ENCODE data around the gene PDZRN3. TPM values are rescaled to one million over a fixed set of nuclear protein-coding genes. Genes with fewer than 3 reads are reported as not detected.
"Not testable (repeated sequence)": the region's sequence is repeated elsewhere in the genome, so short reads cannot be mapped to it uniquely, and the experiment has no call there.

PDZRN3 gene
- total RNA-seq, 1 donor from 2014 or later = 3.4 TPM

DNA sequence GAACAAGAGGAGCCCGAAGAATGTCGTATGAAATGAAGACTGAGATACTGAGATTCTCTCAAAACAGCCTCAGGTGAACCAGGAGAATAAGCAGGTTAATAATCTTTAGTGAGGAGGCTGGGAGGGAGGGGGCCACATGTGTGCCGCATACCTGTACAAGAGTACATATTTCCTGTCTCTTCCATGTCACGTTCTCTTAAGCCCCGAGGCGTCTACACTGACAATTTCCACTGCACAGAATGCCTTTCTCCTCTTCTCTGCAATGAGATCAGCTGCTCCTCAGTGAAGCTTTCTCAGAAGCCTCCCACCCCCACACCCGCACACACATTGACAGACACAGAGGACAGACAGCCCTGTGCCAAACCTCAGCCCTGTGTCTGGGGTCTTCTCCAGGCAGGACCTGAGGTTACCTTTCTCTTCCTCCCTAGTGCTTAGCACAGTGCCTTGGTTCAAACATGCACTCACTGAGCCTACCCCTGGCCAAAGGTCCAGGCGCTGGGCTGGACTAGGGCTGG lies 55.4 kb downstream of the PDZRN3 start:
- Histone ChIP-seq H3K79me2 (ENCODE audit: low read depth) (no peaks in the 10 kb centered on the region), H3K4me3 (no peak overlapping the region)
- peaks cover 6% of the 10 kb centered on the region for H3K4me1 Mint-ChIP-seq

DNA sequence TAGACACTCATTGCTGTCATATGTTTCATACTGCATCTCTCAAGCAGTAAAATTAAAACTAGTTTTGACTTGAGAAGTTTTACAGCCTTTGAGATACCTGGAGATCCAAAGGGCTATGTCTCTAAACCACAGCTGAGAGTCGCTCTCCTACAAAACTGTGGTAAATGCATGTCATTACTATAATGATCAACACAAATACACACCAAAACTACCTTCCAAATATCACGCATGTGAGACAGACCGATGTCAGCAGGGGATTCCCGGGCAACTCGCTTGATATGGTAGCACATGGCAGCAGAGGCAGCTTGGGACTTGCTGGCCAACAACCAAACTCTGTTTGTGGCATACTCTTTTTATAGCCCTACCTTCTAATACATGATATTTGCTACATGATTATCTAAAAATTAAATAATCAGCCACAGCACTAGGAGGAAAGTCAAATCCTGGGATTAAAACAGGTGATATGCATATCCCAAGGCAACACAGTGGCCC lies 56.3 kb downstream of the PDZRN3 start:
- Histone ChIP-seq H3K36me3 (no peaks in the 10 kb centered on the region), H4K20me1 (ENCODE audit: low read depth) (no peaks in the 10 kb centered on the region), H3F3A (ENCODE audit: low read depth) (no peaks in the 10 kb centered on the region), H3K4me2 (no peak overlapping the region), H3K27me3 (no peaks in the 10 kb centered on the region), H3K4me3 (no peak overlapping the region), H3K27ac (no peak overlapping the region), H3K9me3 (ENCODE audit: low read depth) (no peaks in the 10 kb centered on the region), H3K9ac (no peak overlapping the region), H3K4me1 (peaks cover 7% of the 10 kb centered on the region), H3K79me2 (ENCODE audit: low read depth) (no peaks in the 10 kb centered on the region), H2AFZ (replicated peaks) (no peak overlapping the region)
- peaks cover 6% of the 10 kb centered on the region for H3K4me1 Mint-ChIP-seq
- no peak for DNase-seq (ENCODE audit: low spot score)
- no peak overlapping the region for H3K27ac Mint-ChIP-seq
- H3K36me3 Mint-ChIP-seq = no peaks in the 10 kb centered on the region
- H3K9me3 Mint-ChIP-seq = no peaks in the 10 kb centered on the region
- H3K4me3 Mint-ChIP-seq = no peak overlapping the region
- H3K27me3 Mint-ChIP-seq (ENCODE audit: insufficient read depth, low read depth) = no peaks in the 10 kb centered on the region
- TF ChIP-seq EZH2phosphoT487 (IDR thresholded peaks at IDR 0.05) = no peak
- TF ChIP-seq EZH2 (IDR thresholded peaks at IDR 0.05) = no peak
- TF ChIP-seq, protein P1, sequence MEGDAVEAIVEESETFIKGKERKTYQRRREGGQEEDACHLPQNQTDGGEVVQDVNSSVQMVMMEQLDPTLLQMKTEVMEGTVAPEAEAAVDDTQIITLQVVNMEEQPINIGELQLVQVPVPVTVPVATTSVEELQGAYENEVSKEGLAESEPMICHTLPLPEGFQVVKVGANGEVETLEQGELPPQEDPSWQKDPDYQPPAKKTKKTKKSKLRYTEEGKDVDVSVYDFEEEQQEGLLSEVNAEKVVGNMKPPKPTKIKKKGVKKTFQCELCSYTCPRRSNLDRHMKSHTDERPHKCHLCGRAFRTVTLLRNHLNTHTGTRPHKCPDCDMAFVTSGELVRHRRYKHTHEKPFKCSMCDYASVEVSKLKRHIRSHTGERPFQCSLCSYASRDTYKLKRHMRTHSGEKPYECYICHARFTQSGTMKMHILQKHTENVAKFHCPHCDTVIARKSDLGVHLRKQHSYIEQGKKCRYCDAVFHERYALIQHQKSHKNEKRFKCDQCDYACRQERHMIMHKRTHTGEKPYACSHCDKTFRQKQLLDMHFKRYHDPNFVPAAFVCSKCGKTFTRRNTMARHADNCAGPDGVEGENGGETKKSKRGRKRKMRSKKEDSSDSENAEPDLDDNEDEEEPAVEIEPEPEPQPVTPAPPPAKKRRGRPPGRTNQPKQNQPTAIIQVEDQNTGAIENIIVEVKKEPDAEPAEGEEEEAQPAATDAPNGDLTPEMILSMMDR (IDR thresholded peaks at IDR 0.05) = no peak

More for the DNA sequence above, 55.4 kb downstream of the PDZRN3 start:
- Histone ChIP-seq H3K27ac (no peak overlapping the region), H3K27me3 (no peaks in the 10 kb centered on the region), H3K4me2 (no peak overlapping the region), H2AFZ (replicated peaks) (no peak overlapping the region), H3K9ac (no peak overlapping the region), H3K4me1 (peaks cover 7% of the 10 kb centered on the region), H4K20me1 (ENCODE audit: low read depth) (no peaks in the 10 kb centered on the region), H3K36me3 (no peaks in the 10 kb centered on the region), H3K9me3 (ENCODE audit: low read depth) (no peaks in the 10 kb centered on the region), H3F3A (ENCODE audit: low read depth) (no peaks in the 10 kb centered on the region)
- Mint-ChIP-seq H3K36me3 (no peaks in the 10 kb centered on the region), H3K27me3 (ENCODE audit: insufficient read depth, low read depth) (no peaks in the 10 kb centered on the region), H3K27ac (peak overlapping the region; percentile 22), H3K4me3 (no peak overlapping the region), H3K9me3 (no peaks in the 10 kb centered on the region)
- no peak for DNase-seq (ENCODE audit: low spot score)
- TF ChIP-seq EZH2phosphoT487 (IDR thresholded peaks at IDR 0.05) (no peak), EZH2 (IDR thresholded peaks at IDR 0.05) (no peak)
- TF ChIP-seq, protein P1 (IDR thresholded peaks at IDR 0.05) = no peak

DNA sequence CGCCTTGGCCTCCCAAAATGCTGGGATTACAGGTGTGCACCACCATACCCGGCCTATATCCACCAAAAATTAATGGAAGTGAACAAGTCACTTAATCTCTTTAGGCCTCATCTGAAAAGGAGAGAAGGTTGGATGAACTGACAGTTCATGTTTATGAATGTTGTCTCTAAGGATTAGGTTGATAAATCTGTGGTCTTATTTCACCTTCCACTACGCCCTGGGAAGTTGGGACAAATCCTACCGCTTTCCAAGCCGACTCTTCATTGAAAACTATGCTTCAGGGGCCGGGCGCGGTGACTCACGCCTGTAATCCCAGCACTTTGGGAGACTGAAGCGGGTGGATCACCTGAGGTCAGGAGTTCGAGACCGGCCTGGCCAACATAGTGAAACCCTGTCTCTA lies 59.4 kb downstream of the PDZRN3 start:
- not testable (repeated sequence) for H3K36me3 Mint-ChIP-seq; H3K36me3 ChIP-seq; H3K9me3 ChIP-seq (ENCODE audit: low read depth); H3K4me1 Mint-ChIP-seq; H3F3A ChIP-seq (ENCODE audit: low read depth); H3K79me2 ChIP-seq (ENCODE audit: low read depth); H3K27ac ChIP-seq; H3K27ac Mint-ChIP-seq; H3K4me2 ChIP-seq; H3K27me3 ChIP-seq; H2AFZ ChIP-seq (replicated peaks); H3K4me1 ChIP-seq; H3K27me3 Mint-ChIP-seq (ENCODE audit: insufficient read depth, low read depth); H4K20me1 ChIP-seq (ENCODE audit: low read depth); H3K9me3 Mint-ChIP-seq; H3K9ac ChIP-seq; H3K4me3 Mint-ChIP-seq; DNase-seq (ENCODE audit: low spot score); H3K4me3 ChIP-seq

DNA sequence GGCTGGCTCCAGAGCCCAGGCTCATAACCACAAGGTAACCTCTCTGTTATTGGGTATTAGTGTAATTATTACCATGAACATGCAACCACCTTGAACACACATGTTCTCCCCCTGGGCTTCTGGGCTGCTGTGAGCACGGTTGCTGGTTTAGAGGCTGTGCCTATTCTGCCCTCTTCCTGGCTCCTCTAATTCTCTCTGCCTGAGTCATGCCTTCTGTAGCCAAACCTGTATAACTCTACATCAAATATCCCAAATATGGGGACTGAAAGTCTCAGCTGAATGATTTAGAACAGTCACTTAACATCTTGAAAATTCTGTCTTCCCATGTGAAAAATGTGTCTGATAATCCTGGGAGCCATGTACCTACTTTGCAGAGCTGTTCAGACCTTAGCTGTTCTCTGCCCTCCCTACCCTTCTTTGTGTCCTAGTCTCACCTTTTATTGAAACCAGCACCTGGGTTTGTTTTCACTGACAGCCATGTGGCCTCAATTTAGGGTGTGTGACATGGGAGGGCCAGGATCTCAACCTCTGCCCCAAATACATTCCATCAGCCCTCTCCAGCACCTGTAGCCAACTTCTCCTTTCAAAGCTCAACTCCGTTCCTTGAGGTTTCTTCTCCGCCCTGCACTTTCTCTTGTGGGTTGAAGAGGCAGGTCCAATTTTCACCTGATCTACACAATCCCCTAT lies 60.7 kb downstream of the PDZRN3 start:
- Mint-ChIP-seq H3K4me3 (no peak overlapping the region), H3K27me3 (ENCODE audit: insufficient read depth, low read depth) (no peaks in the 10 kb centered on the region), H3K9me3 (no peaks in the 10 kb centered on the region), H3K27ac (no peak overlapping the region), H3K4me1 (peaks cover 3% of the 10 kb centered on the region), H3K36me3 (no peaks in the 10 kb centered on the region)
- H4K20me1 ChIP-seq (ENCODE audit: low read depth) = no peaks in the 10 kb centered on the region
- no peak overlapping the region for H3K27ac ChIP-seq
- no peaks in the 10 kb centered on the region for H3K27me3 ChIP-seq
- no peaks in the 10 kb centered on the region for H3F3A ChIP-seq (ENCODE audit: low read depth)
- no peak for DNase-seq (ENCODE audit: low spot score)
- H3K9me3 ChIP-seq (ENCODE audit: low read depth) = no peaks in the 10 kb centered on the region
- H2AFZ ChIP-seq (replicated peaks) = no peak overlapping the region
- H3K4me1 ChIP-seq = no peaks in the 10 kb centered on the region
- H3K9ac ChIP-seq = no peak overlapping the region
- no peak overlapping the region for H3K4me2 ChIP-seq
- no peaks in the 10 kb centered on the region for H3K36me3 ChIP-seq
- H3K79me2 ChIP-seq (ENCODE audit: low read depth) = no peaks in the 10 kb centered on the region
- no peak overlapping the region for H3K4me3 ChIP-seq
- TF ChIP-seq EZH2phosphoT487 (IDR thresholded peaks at IDR 0.05) = no peak
- TF ChIP-seq, protein P1 (IDR thresholded peaks at IDR 0.05) = no peak
- TF ChIP-seq EZH2 (IDR thresholded peaks at IDR 0.05) = no peak
